HG02870 (cell line): ENCODE measurements around the gene UCK2.

ENCODE experiments used
- ATAC-seq: cut with Tn5 transposase; IDR thresholded peaks from one replicate; pipeline ENCODE4 v1.9.1; 2021; ENCODE audit warnings: mild to moderate bottlenecking, moderate library complexity; ENCODE audit not compliant: unreplicated experiment

The UCK2 gene

DNA sequence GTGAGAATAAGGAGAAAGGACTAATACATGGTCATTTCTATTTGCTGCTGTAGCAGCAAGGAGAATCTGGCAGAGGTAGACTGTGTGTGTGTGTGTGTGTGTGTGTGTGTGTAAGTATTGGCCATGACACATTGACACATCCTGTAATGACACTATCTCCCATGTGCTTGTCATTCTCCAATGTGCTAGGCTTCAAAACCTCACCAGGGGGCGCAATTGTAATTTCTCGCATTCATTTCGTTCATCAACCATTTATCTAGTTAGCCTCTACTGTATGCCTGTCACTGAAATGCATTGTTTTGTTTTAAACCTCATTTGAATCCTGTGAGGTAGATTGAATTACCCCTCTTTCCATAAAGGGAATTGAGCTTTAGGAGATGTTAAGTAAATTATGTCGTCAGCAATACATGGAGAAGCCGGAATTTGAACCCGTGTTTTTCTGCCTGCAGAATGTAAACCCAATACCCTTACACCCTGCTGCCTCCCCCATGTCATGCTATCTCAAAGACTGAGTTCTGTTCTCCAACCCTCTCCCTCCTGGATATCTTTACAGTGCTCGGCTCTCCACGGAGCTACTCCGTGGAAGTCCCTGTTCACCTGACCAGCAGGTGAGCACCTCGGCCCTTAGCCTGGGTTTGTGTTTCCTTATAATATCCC lies 100.8 kb downstream of the UCK2 start:
- peak; percentile 42 for ATAC-seq

DNA sequence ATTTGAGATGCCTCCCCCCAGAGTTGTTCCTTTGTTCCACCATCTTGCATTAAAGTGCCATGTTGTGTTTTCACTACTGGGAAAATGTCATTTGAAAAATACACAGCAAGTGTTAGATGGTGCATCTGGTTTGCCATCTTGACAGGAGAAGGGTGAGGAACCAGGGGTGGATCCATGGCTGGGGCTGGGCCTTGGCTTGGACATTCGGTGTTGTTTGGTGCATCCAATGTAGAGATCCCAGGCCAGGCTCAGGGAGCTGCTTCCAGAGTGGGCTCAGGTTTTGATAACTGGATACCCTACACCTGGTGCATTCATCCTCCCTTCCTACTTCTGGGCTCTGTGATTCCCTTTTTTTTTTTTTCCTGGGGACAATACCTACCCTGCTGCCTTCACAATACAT lies 103.5 kb downstream of the UCK2 start:
- no peak for ATAC-seq

DNA sequence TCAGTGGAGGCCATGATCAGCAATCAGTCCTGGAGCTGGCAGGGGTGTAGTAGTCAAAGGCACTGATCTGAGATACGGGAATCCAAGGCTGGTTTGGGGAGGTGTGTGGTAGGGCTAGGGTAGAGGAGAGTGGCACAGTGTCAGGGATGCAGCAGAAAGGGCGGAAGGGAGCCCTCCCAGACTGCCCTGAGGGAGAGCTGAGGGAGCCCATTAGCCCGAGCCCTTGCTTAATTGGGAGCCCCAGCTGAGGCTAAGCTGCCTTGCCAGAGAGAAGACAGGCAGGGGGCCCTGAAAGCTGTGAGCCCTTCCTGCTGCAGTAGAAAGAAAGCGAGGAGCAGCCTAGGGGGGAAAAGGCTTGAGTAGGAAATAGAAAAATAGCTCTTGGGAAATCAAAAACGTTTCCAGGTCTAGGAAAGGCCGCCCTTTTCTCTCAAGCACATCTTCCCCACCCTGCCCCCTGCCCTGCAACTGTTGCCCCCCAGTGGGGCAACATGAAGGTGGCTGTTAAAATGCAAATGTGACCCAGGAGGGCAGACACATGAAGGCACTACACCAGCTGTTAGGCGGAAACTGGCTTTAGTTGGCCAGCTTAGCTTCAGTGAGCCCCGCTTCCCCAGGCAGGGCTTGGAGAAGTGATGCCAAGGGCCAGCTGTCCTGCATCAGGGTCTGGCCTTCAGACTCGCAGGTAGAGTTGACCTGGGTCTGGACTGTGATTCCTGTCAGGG lies 106.2 kb downstream of the UCK2 start:
- ATAC-seq = no peak

DNA sequence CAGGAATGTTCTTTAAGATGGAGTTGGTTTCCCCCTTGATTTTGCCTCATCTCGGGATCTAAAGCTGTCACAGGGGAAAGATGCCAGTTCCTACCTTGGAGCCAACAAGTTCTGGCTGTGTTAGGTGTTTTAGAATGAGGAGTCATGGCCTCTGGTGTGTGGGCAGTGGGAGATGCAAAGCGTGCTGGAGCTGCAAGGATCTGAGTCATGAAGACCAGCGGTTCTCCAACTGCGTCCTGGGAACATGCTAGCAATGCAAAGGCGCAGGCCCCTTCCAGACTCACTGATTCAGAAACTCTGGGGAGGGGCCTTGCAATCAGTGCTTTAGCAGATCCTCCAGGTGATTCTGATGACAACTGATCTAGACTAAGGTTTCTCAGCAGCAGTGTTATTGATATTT lies 109.1 kb downstream of the UCK2 start:
- no peak for ATAC-seq

DNA sequence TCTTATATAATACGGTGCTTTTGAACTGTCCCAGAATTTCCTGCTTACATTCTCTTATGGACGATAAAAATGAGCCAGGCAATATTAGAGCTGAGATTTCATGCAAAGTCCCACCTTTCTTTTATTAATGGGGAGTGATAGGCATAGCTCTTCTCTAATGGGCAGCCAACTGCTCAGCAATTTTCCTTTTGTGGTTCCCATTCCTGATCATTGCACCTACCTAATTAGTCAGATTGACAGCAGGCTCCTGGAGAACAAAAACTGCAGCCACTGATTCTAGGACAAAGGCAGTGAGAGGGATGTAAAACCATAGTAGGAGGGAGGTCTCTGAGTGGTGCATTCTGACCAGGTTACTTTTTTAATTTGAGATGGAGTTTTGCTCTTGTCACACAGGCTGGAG lies 110.4 kb downstream of the UCK2 start:
- ATAC-seq = no peak

DNA sequence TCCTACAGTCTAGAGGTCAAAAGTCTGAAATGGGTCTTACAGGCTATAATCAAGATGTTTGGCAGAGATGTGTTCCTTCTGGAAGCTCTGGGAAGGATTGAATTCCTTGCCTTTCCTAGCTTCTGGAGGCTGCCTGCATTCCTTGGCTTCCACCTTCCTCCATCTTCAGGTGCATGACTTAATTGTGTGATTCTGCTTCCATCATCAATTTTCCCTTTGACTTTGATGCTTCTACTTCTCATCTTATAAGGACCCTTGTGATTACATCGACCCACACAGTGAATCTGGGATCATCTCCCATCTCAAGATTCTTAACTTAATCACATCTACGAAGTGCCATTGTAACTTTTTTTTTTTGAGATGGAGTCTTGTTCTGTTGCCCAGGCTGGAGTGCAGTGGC lies 111.4 kb downstream of the UCK2 start:
- no peak for ATAC-seq

DNA sequence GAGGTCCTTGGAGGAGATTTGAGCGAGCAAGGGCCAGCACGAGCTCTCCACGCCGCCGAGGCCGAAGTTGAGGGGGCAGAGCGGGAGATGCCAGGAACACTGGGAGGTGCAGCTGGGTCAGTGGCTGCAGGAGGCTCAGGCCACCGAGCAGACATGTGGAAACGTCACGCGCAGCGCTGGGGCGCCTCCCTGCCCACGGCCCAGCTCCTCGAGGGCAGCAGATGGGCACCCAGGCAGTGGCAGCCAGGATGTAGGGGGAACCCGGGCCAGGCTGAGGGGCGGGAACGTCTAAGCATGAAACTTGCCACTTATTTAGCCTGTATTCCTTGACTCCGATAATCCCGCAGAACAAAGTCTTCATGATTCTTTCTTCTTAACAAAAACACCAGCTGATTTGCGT lies 114.1 kb downstream of the UCK2 start:
- no peak for ATAC-seq

DNA sequence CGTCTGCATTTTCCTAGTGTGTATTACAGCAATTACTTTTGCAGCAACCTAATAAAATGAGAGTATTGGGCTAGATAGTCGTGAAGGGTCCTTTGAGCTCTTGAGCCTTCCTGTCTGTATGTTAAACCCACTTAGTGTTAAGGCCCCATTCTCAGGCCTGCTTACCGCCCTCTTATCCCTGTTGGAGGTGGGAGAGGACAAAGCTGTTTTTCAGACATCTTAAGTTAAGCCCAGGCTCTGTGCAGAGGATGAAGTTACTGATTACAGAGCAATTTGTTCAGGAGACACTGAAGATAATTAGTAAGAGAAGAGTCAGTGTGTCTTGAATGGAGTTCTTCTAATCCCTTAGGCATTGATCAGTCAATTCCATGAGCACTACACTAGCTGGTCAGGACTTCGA lies 114.6 kb downstream of the UCK2 start:
- ATAC-seq = no peak

DNA sequence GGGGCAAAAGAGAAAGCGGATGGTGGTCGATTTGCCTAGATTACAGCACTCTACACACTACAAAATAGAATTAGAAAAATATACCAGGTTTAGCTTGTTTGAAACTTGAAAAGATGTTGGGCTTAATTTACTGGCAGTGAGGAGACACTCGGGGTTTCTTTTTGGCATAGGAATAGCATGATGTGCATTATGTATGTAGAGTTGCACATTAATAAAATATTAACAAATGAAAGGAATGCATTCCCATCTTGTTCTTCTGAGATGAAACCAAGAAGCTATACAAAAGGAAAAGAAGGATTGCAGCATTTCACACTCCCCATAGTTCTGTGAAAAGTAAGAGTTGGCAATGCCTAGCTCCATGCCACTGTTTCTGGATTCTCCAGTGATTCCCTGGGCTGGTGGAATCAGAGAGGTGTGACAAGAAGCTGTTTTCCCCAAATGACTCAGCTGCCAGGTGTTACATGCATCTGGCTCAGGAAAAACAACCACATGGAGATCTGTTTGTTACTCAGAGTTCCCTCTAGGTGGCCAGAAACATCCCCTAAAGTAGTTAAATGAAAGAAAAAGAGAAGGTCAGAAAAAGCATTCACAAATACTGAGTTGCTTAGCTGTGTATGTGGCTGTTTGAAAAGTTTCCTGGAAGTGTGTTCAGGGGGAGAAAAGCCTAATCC lies 115.6 kb downstream of the UCK2 start:
- ATAC-seq = peak; percentile 69

DNA sequence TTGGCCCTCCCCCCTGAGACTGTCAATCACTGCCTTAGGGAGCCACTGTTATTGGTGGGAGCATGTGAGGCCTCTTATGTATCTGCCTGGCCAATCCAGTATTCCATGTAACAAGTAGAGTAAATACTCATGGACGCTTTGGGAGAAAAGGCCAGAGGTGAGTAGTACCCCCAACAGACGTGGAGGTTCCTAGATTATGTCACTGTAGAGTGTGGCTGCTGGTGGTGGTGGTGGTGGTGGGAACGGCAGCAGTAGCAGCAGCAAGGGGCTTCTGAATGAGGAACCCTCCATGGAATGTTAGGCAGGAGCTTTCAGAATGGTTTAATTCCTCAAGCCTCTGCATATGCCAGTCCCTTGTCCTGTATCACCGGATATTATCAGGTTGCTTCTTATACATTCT lies 118.5 kb downstream of the UCK2 start:
- no peak for ATAC-seq

DNA sequence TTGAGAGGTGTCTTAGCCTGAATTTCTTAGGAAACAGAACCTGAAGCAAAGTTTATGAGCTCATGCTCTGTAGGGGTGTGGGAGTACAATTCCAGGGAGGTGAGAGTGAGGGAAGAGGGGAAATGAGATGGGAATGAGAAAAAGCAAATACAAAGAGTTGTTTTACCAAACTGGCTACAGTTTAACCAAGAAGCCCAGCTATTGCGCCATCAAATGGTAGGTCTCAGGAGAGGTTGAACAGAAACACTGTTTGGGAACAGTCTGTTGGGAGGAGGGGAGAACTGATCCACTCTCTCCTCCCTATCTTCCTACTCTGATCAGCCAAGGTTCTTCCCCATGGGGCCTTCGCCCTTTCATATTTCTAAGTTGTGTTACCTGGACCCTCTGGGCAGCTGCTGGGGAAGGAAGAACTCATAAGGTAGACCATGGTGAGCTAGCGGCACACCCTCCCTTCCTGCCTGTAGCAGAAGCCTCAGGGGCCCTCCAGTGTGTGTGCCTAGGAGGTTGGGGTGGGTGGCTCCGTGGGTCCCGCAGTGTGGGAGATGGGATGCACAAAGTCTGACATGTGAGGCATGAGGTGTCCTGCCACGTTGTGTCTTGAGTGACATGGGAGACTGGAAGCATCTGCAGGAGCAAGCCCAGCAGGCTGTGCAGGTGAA lies 120.5 kb downstream of the UCK2 start:
- ATAC-seq = no peak

DNA sequence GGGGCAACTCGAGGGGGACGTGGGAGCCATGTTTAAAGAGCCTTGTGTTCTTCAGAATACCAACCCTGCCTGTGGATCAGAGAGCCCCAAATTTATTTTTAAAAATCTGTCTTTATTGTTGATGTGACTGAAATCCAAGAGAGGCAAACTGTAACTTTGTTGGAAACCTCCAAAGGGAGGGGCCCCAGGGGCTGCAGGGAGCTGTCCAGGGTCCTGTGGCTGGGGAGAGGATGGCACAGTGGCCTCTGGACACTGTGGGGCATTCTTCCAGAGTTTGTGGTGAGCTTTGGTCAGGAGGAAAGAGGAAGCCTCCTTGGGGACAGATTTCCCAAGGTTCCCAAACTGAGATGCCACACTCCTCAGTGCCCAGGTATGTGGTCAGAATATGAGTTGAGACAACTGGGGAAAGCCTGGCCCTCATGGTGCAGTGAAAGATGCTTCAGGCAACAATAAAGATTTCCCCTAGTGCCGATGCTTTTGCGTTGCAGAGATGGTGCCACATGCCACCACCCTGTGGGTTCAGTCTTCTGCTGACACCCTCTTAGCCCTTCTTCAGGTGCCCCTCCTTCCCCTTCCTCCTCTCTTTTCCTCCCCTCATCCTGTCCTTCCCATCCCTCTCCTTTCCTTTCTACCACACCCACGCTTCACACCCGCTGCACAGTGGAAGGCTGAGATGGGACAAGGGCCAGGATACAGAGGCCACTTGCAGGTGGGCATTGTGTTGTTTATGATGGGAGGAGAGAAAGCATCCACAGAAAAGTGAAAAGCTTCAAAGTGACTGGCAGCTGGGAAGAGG lies 122.1 kb downstream of the UCK2 start:
- ATAC-seq = no peak

DNA sequence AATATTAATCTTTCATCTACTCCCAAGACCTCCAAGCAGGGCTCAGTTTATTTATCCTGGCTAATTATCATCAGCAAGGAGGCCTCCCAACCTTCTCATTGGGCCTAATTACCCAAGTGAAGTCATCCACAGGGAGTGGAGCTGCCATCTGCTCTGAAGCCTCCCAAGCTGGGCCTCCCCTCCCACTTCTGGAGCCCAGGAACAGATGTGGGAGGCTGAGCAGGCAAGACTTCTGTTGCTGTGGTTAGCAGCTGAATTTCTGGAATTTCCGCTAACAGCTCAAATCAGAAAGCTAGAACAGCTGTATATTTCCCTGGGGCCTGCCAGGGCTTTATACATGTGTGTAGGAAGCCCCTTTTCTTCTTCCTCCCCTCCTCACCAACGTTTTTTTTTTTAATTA lies 127.5 kb downstream of the UCK2 start:
- ATAC-seq = no peak

DNA sequence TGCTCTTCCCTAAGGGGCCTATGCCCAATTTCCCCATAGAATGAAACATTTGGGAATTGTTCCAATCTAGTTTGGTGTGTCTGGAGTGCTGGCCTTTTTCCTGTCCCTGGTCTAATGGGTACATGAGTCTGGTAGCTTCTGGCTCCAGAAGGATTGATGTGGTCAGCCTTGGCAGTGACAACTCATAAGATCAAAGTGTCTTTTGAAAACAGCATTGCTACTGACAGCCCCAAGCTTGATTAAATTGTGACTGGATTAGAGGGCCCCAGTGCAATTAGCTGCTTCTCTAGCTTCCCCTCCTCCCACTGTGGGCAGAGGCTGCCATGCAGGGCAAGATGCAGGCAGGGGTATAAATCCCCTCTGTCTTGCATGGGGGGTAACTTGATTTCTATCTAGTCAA lies 130.9 kb downstream of the UCK2 start:
- ATAC-seq = no peak

DNA sequence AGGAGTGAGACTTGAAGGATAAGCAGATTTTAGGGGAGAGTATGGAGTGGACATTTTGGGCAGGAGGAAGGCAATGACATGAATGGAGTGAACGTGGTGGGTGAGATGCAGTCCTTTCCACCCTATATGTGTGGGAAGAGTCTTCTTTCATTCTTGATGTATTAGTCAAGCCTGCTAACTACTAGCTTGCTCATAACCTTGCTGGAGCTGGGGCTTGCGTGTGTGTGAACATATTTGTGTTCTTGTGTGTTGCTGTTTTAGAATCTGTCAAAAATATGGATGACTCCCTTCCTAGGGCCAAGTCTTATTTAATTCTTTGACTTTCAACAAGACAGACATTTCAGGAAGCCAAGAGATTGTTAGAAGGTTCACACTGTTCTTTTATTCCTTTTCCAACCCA lies 132.7 kb downstream of the UCK2 start:
- no peak for ATAC-seq

DNA sequence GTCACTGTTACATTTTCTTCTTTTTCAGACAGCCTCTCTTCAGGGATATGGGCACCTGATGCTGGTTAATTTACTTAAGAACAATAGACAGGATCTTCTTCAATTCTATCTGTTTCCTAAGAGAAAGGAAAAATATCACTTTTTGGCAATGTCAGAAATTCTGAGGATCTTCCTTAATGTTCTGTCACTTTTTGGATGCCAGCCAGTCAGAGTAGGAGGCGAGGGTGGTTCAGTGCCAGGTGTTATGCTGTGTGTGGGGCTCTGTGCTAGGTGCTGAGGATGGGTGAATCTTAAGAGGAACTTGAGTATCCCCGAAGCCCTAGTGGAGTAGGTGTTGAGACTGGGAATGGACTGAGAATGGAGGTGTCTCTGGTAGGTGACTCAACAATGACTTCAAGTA lies 133.5 kb downstream of the UCK2 start:
- no peak for ATAC-seq
